IPS-NIHi7 (cell line): ENCODE results near the gene KEL.

Experiments
- DNase-seq: peaks from one replicate; pipeline ENCODE4 v3.0.0; 2012; ENCODE audit warnings: mixed read lengths; ENCODE audit errors: extremely low spot score

Gene KEL

DNA sequence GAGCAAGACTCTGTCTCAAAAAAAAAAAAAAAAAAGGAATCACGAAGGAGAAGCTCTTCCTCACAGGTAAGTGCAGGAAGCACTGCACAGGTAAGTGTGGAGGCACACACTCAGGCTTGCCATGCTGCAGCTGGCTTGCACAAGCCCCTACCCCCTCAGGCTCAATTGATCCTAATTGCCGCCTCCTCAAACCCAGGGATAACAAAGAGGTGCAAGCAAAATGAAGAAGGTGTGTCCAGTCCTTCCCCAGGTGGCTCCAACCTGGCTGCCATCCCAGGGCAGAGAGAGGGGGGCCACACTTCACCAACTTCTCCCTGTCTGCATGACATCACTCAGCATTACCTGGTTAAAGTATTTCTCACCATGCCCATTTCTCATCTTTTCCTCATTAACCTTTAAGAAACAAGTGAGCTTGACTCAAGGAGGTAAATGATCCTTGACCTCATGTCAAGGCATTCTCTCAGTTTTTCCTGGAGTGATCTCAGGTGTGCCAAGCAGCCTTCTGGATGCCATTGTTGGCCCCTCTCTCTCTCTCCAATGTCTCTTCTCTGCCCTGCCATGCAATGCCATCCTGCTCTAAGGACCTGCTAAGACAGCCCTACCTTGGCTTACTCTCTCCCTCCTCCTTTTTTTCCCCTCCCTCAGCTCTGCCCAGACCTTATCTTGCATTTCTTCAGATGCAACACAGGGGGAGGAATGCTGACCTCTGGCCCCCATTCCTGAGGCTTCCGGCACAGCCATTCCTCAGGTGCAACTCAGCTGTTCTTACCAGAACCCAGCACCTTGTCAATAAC lies 63.6 kb downstream of the KEL start:
- DNase-seq: peak; percentile 25

DNA sequence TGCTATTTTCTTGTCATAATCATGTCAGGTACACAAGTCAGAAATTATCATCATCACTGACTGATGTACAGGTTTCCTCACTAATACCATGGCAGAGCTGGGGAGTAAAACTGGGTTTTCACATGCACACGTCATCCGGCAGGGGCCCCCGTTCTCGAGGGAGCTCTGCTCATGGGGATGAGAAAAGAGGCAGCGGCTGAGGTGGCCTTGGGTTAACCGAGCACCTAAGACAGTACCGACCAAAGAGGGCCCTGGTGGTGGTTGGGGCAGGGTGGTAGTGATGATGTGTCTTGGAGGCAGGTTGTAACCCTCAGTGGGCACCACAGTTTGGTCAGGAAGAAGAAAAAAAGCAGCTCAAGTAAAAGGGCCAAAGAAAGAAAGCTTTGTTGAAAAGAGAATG lies 64.5 kb downstream of the KEL start:
- no peak for DNase-seq

GRCh38 chr7:142896741-142897379 lies 65.3 kb downstream of the KEL start:
- no peak for DNase-seq

- no peak for DNase-seq
Observed at GRCh38 chr7:142896151-142896550, 66.0 kb downstream of the KEL start.

- DNase-seq: no peak
Observed at GRCh38 chr7:142894985-142895593, 67.1 kb downstream of the KEL start.

DNA sequence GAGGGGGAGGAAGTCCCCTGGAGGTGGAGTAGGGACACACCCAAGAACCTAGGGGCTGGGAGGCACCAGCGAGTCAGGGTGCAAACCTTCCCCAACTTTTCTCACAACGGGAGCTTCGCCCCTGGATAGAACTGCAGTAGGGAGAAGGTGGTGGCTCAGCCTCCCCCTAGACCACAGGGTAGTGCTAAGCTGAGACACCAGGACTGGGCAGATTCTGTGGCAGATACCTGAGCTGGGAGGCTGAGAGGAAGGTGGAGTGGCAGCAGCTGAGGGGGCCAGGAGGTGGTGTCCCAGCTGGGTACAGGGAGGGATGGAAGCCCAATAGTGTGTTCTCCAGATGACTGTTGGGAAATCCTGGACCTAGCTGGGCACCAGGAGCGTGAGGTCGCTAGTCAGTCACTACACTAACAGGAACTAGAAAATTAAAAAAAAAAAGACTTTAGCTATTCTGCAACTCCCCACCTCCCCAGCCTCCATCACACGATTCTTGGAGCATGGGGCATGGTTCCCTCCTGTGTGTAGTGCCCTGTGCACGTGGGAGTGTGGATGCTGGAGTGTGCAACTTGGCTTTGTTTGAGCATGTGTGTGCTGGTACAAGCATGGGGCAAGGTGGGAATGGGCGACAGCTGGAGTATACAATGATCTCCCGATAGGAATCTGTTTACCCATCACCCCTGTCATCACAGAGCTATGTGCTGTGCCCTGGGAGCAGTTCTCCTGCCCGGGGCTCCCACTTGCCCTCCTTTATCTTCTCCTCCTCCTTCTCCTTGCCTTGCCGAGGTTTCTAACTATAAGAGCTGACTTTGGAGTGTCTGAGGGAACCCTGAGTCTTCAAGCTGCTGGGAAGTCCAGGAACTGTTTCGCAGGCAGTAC lies 67.8 kb downstream of the KEL start:
- DNase-seq: no peak

GRCh38 chr7:142892951-142893350 lies 69.2 kb downstream of the KEL start:
- DNase-seq: no peak

- no peak for DNase-seq
Observed at GRCh38 chr7:142891490-142892082, 70.6 kb downstream of the KEL start.
